Upper lobe of right lung (tissue), 1 donor: ENCODE data around the gene POLDIP2. TPM values are rescaled to one million over a fixed set of nuclear protein-coding genes. Genes with fewer than 3 reads are reported as not detected.

Experiments used
- ATAC-seq: fragments of 200-7000 bp; cut with Tn5 transposase; one replicate; pipeline ENCODE4 v1.9.1; 2020; ENCODE audit warnings: mild to moderate bottlenecking, moderate library complexity
- DNase-seq: peaks from one replicate; pipeline ENCODE4 v3.0.0-alpha.2; 2020
- H3K27ac ChIP-seq: fragments of 200-600 bp; one replicate; pipeline ENCODE4 v1.8.0; 2022
- H3K27me3 ChIP-seq: fragments of 200-600 bp; one replicate; pipeline ENCODE4 v1.8.0; 2022; ENCODE audit warnings: mild to moderate bottlenecking
- H3K36me3 ChIP-seq: fragments of 200-600 bp; one replicate; pipeline ENCODE4 v1.8.0; 2022
- H3K4me1 ChIP-seq: fragments of 200-600 bp; one replicate; pipeline ENCODE4 v1.8.0; 2022
- H3K4me3 ChIP-seq: fragments of 200-600 bp; one replicate; pipeline ENCODE4 v1.8.0; 2022; ENCODE audit warnings: mild to moderate bottlenecking
- H3K9me3 ChIP-seq: fragments of 200-600 bp; one replicate; pipeline ENCODE4 v1.8.0; 2022
- intact Hi-C: fragments of 100-400 bp; cut with DNase I; formaldehyde crosslinking; loops from one replicate; pipeline ENCODE4 v1.11.0; 2022
- long read RNA-seq: library from polyadenylated mRNA; unstranded; transcript quantifications from one replicate; pipeline ENCODE4 v2.0.0, GENCODE V29; 2021
- total RNA-seq: library from RNA; stranded (reverse); fragmentation: NEBNext Ultra II Directional; extraction: Animal tissue kit (Norgen Biotek cat#: 25700); gene quantifications from one replicate; pipeline ENCODE4 v1.2.1, GENCODE V29; 2021
- TF ChIP-seq, protein P1 (sequence below): fragments of 200-600 bp; IDR thresholded peaks from one replicate; pipeline ENCODE4 v1.8.0; 2022; ENCODE audit warnings: antibody characterized with exemption
- donor health status: DM: no; HTN: yes; CAD: no; lungs with severe emphysema.

The POLDIP2 gene, protein sequence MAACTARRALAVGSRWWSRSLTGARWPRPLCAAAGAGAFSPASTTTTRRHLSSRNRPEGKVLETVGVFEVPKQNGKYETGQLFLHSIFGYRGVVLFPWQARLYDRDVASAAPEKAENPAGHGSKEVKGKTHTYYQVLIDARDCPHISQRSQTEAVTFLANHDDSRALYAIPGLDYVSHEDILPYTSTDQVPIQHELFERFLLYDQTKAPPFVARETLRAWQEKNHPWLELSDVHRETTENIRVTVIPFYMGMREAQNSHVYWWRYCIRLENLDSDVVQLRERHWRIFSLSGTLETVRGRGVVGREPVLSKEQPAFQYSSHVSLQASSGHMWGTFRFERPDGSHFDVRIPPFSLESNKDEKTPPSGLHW
- total RNA-seq, result 55.3 TPM
- long read RNA-seq, transcript POLDIP2-201 (11 exons, 2,121 nt), result major isoform, 162 of 176 reads
- long read RNA-seq, partial matches to known transcripts, result 5 of 176 reads
- long read RNA-seq, other reads (novel, unspliced or antisense), result 9 of 176 reads

- Histone ChIP-seq H3K4me3 (peak within 1 kb of the TSS; percentile 99), H3K27me3 (no peaks in the 10 kb centered on the region), H3K27ac (peak within 1 kb of the TSS; percentile 93), H3K9me3 (no peaks in the 10 kb centered on the region), H3K36me3 (peaks cover 67% of the 10 kb centered on the region), H3K4me1 (peaks cover 22% of the 10 kb centered on the region)
- peak; percentile 99 for ATAC-seq
- intact Hi-C loops, result no loop called here
- TF ChIP-seq, protein P1, sequence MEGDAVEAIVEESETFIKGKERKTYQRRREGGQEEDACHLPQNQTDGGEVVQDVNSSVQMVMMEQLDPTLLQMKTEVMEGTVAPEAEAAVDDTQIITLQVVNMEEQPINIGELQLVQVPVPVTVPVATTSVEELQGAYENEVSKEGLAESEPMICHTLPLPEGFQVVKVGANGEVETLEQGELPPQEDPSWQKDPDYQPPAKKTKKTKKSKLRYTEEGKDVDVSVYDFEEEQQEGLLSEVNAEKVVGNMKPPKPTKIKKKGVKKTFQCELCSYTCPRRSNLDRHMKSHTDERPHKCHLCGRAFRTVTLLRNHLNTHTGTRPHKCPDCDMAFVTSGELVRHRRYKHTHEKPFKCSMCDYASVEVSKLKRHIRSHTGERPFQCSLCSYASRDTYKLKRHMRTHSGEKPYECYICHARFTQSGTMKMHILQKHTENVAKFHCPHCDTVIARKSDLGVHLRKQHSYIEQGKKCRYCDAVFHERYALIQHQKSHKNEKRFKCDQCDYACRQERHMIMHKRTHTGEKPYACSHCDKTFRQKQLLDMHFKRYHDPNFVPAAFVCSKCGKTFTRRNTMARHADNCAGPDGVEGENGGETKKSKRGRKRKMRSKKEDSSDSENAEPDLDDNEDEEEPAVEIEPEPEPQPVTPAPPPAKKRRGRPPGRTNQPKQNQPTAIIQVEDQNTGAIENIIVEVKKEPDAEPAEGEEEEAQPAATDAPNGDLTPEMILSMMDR, result peak; percentile 8
- DNase-seq, result peak; percentile 97
Measured at GRCh38 chr17:28357061-28357900, at the start of gene POLDIP2. TSS of gene POLDIP2 (minus strand) at chr17:28357527. CDS start at chr17:28357448, 79 bp downstream.

GRCh38 chr17:28406473-28406814 lies 49.1 kb upstream of the POLDIP2 start:
- H3K36me3 ChIP-seq, result no peaks in the 10 kb centered on the region
- H3K4me3 ChIP-seq, result peak overlapping the region; percentile 66
- H3K9me3 ChIP-seq, result no peaks in the 10 kb centered on the region
- intact Hi-C loops, result no loop called here
- H3K27me3 ChIP-seq, result no peaks in the 10 kb centered on the region
- TF ChIP-seq, protein P1, result no peak
- DNase-seq (peak; percentile 49), ATAC-seq (peak; percentile 36)
- H3K27ac ChIP-seq, result peak overlapping the region; percentile 25
- H3K4me1 ChIP-seq, result peaks cover 14% of the 10 kb centered on the region

DNA sequence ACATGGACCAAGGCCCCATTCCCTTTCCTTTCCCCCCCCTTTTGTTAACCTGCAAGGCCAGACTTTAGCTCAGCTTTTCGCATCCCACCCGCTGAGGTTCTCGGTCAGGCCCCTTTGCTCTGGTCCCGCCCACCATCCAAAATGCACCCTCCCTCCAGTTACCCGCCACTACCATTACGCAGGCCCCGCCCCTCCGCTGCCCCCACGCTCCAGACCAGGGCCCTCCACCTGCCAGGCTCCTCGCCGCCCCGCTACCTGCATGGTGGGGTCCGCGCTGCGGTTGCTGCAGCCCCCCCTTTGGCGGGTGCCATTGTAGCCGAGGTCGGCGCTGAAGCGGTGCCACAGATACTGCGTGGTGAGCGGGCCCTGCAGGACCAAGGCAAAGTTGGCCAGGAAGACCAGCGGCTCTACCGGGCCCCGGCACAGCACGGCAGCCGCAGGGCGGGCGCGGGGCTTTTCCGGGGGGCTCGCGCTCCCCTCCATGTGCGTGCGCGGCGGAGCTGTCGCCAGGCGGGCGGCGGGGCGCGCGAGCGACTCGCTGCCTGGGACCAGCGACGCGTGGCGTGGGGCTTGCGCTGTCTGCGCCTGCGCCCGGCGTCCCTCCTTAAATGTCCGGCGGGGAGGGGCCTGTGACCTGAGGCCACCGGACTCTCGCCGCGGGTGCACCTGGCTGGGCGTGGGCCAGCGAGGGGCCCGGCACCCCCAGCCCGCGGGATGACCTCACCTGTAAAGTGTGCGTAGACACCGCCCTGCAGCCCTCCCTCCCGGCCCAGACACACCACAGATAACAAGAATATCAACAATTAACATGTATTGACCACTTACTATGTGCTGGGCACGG lies 48.5 kb upstream of the POLDIP2 start, which contains the start of gene SLC46A1:
SLC46A1 (minus strand) TSS at position 581 of the 841 bp plus-strand sequence; CDS start at position 483, 98 bp downstream.
- Histone ChIP-seq H3K4me1 (peaks cover 14% of the 10 kb centered on the region), H3K9me3 (no peaks in the 10 kb centered on the region), H3K36me3 (peaks cover 1% of the 10 kb centered on the region), H3K27ac (peak within 1 kb of the TSS; percentile 25), H3K27me3 (no peaks in the 10 kb centered on the region), H3K4me3 (peak within 1 kb of the TSS; percentile 66)
- TF ChIP-seq, protein P1, result no peak
- intact Hi-C loops, result no loop called here
- DNase-seq, result peak; percentile 88
- peak; percentile 91 for ATAC-seq

GRCh38 chr17:28404812-28405570 lies 47.7 kb upstream of the POLDIP2 start:
- ATAC-seq (no peak), DNase-seq (peak; percentile 64)
- TF ChIP-seq, protein P1, result no peak
- Histone ChIP-seq H3K36me3 (peaks cover 10% of the 10 kb centered on the region), H3K4me3 (peak overlapping the region; percentile 66), H3K4me1 (peaks cover 14% of the 10 kb centered on the region), H3K27ac (no peak overlapping the region), H3K9me3 (no peaks in the 10 kb centered on the region), H3K27me3 (no peaks in the 10 kb centered on the region)
- intact Hi-C loops, result no loop called here
